ENCODE data around the gene RADIL.
A peak's percentile ranks its signal among the peaks of the same experiment; 100 is the strongest.
"Not testable (repeated sequence)": the region's sequence is repeated elsewhere in the genome, so short reads cannot be mapped to it uniquely, and the experiment has no call there.

The RADIL gene

GRCh38 chr7:4800926-4801838 lies 82.3 kb downstream of the RADIL start:
- Mint-ChIP-seq H3K4me1 (ENCODE audit: low read depth in 2 of 2) (no peaks in the 10 kb centered on the region), H3K27me3 (no peaks in the 10 kb centered on the region), H3K27ac (no peak overlapping the region), H3K9me3 (no peaks in the 10 kb centered on the region), H3K4me3 (no peak overlapping the region), H3K36me3 (ENCODE audit: insufficient read depth) (peaks cover 5% of the 10 kb centered on the region)
- DNase-seq (no peak), ATAC-seq (replicated peaks) (no peak)

DNA sequence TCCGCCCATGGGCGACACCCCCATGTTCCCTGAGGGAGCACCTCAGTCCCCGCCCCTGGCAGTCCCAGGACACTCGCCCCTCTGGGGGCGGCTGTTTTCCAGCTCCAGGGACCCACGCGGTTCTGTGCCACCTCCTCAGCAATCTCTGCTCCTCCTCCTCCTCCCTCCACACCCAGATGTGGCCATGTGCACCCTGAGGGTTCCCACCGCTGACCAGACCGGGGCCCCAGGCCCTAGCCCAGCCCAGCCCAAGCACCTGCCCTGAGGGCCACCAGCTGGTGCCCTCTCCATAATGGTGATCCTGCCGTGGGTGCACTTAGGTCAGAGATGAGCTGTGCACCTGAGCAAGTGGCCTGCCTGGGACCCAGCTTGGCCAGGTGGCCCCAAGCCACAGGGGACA lies 83.0 kb downstream of the RADIL start:
- H3K4me1 Mint-ChIP-seq (ENCODE audit: low read depth in 2 of 2): no peaks in the 10 kb centered on the region
- DNase-seq (no peak), ATAC-seq (replicated peaks) (no peak)
- H3K27me3 Mint-ChIP-seq: no peaks in the 10 kb centered on the region
- no peaks in the 10 kb centered on the region for H3K9me3 Mint-ChIP-seq
- H3K27ac Mint-ChIP-seq: no peak overlapping the region
- no peak overlapping the region for H3K4me3 Mint-ChIP-seq
- H3K36me3 Mint-ChIP-seq (ENCODE audit: insufficient read depth): peaks cover 5% of the 10 kb centered on the region

- no peak for ATAC-seq (replicated peaks)
- no peaks in the 10 kb centered on the region for H3K4me1 Mint-ChIP-seq (ENCODE audit: low read depth in 2 of 2)
- H3K27me3 Mint-ChIP-seq: no peaks in the 10 kb centered on the region
- no peak overlapping the region for H3K27ac Mint-ChIP-seq
- peaks cover 5% of the 10 kb centered on the region for H3K36me3 Mint-ChIP-seq (ENCODE audit: insufficient read depth)
- H3K9me3 Mint-ChIP-seq: no peaks in the 10 kb centered on the region
- no peak for DNase-seq
- H3K4me3 Mint-ChIP-seq: no peak overlapping the region
Measured at GRCh38 chr7:4799508-4800268, 83.8 kb downstream of the RADIL start.

DNA sequence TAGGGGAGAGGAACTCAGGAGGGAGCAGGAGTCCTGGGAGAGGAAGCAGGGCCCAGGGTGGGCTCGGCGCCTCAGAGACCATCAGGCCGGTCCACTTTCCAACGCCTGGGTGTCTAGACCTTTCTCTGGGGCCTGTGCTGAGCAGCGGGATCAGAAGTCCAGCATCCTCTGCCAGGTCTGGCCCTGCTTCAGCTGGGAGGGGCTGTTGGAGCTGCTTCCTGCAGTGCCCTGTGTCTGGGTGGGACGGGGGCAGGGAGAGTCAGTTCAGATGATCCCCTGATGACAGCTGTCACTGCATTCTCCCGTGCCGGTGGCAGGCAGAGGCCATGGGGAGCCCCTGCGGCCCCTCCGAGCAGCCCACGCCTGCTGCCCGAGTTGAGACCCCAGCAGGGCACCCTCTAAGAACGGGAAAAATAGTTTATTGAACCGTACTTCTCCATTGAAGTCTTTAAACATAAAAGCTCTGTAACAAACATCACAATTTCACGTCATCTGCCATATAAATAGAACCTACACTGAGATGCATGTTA lies 84.7 kb downstream of the RADIL start:
- peaks cover 0 to 3% of the 10 kb centered on the region in 2 donors for H3K4me1 Mint-ChIP-seq (ENCODE audit: low read depth in 2 of 2)
- H3K4me3 Mint-ChIP-seq: no peak overlapping the region
- H3K27me3 Mint-ChIP-seq: no peaks in the 10 kb centered on the region
- ATAC-seq (replicated peaks): no peak
- peaks cover 5% of the 10 kb centered on the region for H3K36me3 Mint-ChIP-seq (ENCODE audit: insufficient read depth)
- H3K27ac Mint-ChIP-seq: no peak overlapping the region
- no peaks in the 10 kb centered on the region for H3K9me3 Mint-ChIP-seq
- DNase-seq: no peak

GRCh38 chr7:4797858-4798705 lies 85.4 kb downstream of the RADIL start:
- H3K27ac Mint-ChIP-seq: no peak overlapping the region
- no peaks in the 10 kb centered on the region for H3K9me3 Mint-ChIP-seq
- H3K4me1 Mint-ChIP-seq (ENCODE audit: low read depth in 2 of 2): peaks cover 0 to 3% of the 10 kb centered on the region in 2 donors
- no peaks in the 10 kb centered on the region for H3K27me3 Mint-ChIP-seq
- H3K36me3 Mint-ChIP-seq (ENCODE audit: insufficient read depth): peaks cover 5% of the 10 kb centered on the region
- peak; percentile 43 to 70 (median 64) for DNase-seq
- ATAC-seq (replicated peaks): peak; percentile 92
- H3K4me3 Mint-ChIP-seq: no peak overlapping the region

DNA sequence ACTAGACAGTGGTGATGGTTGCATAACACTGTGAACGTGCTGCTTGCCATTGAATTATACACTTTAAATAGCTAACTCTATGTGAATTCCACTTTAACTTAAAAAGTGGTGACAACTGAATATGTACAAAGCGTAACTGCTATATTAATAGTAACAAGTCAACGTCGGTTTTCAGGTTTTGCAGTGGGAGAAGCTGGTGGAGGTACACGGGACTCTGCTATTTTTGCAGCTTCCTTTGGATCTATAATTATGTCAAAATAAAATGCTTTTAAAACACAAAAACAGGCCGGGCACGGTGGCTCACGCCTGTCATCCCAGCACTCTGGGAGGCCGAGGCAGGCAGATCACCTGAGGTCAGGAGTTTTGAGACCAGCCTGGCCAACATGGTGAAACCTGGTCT lies 87.1 kb downstream of the RADIL start:
- H3K9me3 Mint-ChIP-seq: no peaks in the 10 kb centered on the region

DNA sequence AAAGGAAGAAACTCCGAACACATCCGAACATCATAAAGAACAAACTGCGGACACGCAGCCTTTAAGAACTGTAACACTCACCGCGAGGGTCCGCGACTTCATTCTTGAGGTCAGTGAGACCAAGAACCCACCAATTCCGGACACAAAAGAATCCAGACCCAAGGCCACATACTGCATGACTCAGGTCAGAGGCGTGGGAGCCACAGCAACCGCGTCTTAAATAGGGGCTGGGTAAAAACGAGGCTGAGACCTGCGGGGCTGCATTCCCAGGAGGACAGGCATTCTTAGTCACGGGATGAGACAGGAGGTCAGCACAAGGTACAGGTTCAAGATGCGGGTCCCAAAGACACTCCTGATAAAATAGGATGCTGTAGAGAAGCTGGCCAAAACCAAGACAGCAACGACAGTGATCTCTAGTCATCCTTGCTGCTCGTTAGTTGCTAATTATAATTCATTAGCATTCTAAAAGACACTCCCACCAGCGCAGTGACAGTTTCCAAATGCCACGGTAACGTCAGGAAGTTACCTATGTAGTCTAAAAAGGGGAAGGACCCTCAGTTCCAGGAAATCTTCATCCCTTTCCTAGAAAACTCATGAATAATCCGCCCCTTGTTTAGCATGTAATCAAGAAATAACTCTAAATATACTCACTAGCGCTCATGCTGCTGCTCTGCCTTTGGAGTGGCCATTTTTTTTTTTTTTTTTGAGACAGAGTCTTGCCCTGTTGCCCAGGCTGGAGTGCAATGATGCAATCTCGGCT lies 88.7 kb downstream of the RADIL start:
- peaks cover 21% of the 10 kb centered on the region for H3K36me3 Mint-ChIP-seq (ENCODE audit: insufficient read depth)
- H3K4me1 Mint-ChIP-seq (ENCODE audit: low read depth in 2 of 2): peaks cover 5 to 10% of the 10 kb centered on the region in 2 donors
- ATAC-seq (replicated peaks) (no peak), DNase-seq (no peak)
- H3K4me3 Mint-ChIP-seq: peak overlapping the region in 1 of 2 donors; percentile 34
- H3K9me3 Mint-ChIP-seq: no peaks in the 10 kb centered on the region
- peak overlapping the region in 1 of 2 donors; percentile 38 for H3K27ac Mint-ChIP-seq
- H3K27me3 Mint-ChIP-seq: no peaks in the 10 kb centered on the region

More for the DNA sequence above, 87.1 kb downstream of the RADIL start:
- H3K27ac Mint-ChIP-seq: no peak overlapping the region
- H3K36me3 Mint-ChIP-seq (ENCODE audit: insufficient read depth): peaks cover 11% of the 10 kb centered on the region
- no peak overlapping the region for H3K4me3 Mint-ChIP-seq
- DNase-seq (no peak), ATAC-seq (replicated peaks) (no peak)
- H3K27me3 Mint-ChIP-seq: no peaks in the 10 kb centered on the region
- H3K4me1 Mint-ChIP-seq (ENCODE audit: low read depth in 2 of 2): peaks cover 3 to 5% of the 10 kb centered on the region in 2 donors

DNA sequence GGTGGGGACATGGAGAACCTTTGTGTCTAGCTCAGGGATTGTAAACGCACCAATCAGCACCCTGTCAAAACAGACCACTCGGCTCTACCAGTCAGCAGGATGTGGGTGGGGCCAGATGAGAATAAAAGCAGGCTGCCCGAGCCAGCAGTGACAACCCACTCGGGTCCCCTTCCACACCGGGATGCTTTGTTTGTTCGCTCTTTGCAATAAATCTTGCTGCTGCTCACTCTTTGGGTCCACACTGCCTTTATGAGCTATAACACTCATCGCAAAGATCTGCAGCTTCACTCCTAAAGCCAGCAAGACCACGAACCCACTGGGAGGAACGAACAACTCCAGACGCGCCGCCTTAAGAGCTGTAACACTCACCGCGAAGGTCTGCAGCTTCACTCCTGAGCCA lies 89.3 kb downstream of the RADIL start:
- H3K36me3 Mint-ChIP-seq (ENCODE audit: insufficient read depth): peaks cover 23% of the 10 kb centered on the region
- H3K4me3 Mint-ChIP-seq: peak overlapping the region in 1 of 2 donors; percentile 34
- DNase-seq; H3K9me3 Mint-ChIP-seq; ATAC-seq (replicated peaks); H3K27me3 Mint-ChIP-seq: not testable (repeated sequence)
- H3K4me1 Mint-ChIP-seq (ENCODE audit: low read depth in 2 of 2): peaks cover 5 to 10% of the 10 kb centered on the region in 2 donors
- peak overlapping the region in 1 of 2 donors; percentile 38 for H3K27ac Mint-ChIP-seq

DNA sequence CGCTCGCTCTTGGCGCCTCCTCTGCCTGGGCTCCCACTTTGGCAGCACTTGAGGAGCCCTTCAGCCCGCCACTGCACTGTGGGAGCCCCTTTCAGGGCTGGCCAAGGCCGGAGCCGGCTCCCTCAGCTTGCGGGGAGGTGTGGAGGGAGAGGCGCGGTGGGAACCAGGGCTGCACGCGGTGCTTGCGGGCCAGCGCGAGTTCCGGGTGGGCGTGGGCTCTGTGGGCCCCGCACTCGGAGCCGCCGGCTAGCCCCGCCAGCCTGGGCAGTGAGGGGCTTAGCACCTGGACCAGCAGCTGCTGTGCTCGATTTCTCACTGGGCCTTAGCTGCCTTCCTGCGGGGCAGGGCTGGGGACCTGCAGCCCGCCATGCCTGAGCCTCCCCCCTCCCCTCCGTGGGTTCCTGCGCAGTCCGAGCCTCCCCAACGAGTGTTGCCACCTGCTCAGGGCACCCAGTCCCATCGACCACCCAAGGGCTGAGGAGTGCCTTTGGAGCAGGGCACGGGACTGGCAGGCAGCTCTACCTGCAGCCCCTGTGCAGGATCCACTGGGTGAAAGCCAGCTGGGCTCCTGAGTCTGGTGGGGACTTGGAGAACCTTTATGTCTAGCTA lies 90.0 kb downstream of the RADIL start:
- peaks cover 5 to 10% of the 10 kb centered on the region in 2 donors for H3K4me1 Mint-ChIP-seq (ENCODE audit: low read depth in 2 of 2)
- DNase-seq: not testable (repeated sequence)

DNA sequence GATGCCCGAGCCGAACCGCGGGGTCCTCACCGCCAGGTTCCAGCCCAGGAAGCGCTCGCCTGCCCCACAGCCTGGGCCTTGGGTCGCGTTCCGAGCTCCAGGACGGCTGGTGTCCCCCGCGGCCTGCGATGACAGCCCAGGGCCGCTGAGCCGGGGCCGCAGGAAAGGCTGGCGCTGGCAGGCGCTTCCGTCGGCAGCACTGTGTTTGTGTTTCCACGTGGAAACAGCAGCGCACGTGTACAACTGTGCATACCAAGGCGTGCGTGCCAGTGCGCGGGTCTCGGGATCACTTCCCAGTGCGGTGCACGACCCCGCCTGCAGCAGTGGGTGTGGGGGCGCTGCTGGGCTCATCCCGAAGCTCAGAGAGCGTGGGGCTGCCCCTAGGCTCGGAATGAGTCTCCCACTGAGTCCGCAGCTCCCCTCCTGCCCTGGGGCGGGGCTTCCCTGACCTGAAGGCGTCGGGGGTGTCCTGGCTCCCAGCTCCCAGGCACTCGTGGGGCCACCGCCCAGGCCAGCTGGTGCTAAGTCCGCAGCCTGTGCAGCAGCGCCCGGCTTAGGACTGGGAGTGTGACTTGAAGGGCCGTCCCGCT lies 90.9 kb downstream of the RADIL start:
- no peaks in the 10 kb centered on the region for H3K9me3 Mint-ChIP-seq
- no peak overlapping the region for H3K27ac Mint-ChIP-seq
- H3K27me3 Mint-ChIP-seq: no peaks in the 10 kb centered on the region
- ATAC-seq (replicated peaks) (no peak), DNase-seq (no peak)
- H3K4me3 Mint-ChIP-seq: peak overlapping the region in 1 of 2 donors; percentile 55
- H3K4me1 Mint-ChIP-seq (ENCODE audit: low read depth in 2 of 2): peaks cover 5 to 10% of the 10 kb centered on the region in 2 donors
- H3K36me3 Mint-ChIP-seq (ENCODE audit: insufficient read depth): peaks cover 32% of the 10 kb centered on the region

More for the DNA sequence above, 90.0 kb downstream of the RADIL start:
- not testable (repeated sequence) for H3K27ac Mint-ChIP-seq; H3K27me3 Mint-ChIP-seq; H3K9me3 Mint-ChIP-seq; ATAC-seq (replicated peaks); H3K4me3 Mint-ChIP-seq
- peaks cover 27% of the 10 kb centered on the region for H3K36me3 Mint-ChIP-seq (ENCODE audit: insufficient read depth)

DNA sequence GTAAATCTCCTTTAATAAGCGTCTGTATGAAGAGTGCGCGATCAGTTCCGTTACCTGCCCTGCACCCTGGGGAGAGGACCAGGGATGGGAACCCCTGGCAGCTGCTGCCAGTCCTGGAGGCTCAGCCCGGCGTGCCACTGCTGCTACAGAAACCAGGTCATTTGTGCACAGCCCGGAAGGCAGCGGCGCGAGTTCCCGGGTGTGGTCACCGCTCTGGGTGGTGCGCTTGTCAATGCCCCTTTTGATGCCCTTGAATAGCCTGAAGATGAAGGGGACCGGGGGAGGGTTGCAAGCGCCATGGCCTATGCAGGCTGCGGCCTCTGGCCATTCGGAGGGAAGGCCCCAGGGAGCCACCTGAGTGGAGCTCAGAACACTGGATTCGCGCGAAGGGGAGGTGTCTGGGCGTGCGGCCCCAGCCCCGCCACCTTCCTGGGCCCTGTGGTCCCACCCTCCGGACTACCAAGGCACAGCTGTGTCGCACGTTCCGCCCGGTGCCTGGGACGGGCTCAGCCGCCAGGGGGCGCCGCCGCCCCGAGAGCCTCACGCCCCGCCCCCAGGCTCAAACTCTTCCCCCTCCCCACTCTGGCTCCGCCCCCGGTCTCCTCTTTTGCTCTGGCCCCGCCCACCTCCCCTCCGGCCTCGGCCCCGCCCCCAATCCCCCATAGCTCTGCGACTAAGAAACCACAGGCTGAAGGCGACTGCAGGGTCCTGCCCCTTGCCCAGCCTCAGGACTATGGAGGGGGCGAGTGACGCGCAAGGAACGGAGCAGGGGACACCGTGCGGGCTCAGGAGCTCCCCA lies 91.6 kb downstream of the RADIL start:
- peak overlapping the region; percentile 18 to 55 for H3K4me3 Mint-ChIP-seq
- peak overlapping the region in 1 of 2 donors; percentile 49 for H3K27ac Mint-ChIP-seq

More for the DNA sequence above, 91.6 kb downstream of the RADIL start:
- Mint-ChIP-seq H3K9me3 (no peaks in the 10 kb centered on the region), H3K27me3 (no peaks in the 10 kb centered on the region), H3K4me1 (ENCODE audit: low read depth in 2 of 2) (peaks cover 5 to 10% of the 10 kb centered on the region in 2 donors), H3K36me3 (ENCODE audit: insufficient read depth) (peaks cover 28% of the 10 kb centered on the region)
- DNase-seq: peak; percentile 65 to 80 (median 76)
- ATAC-seq (replicated peaks): peak; percentile 83
